Activated CD8-positive, alpha-beta memory T cell treated with anti-CD3 and anti-CD28 coated beads for 4 hours (primary cell): ENCODE results near the gene PHTF1.
"Not testable (repeated sequence)": the region's sequence is repeated elsewhere in the genome, so short reads cannot be mapped to it uniquely, and the experiment has no call there.

Experiments
- DNase-seq, 2 donors: peaks; one replicate each; pipeline ENCODE4 v3.0.0-alpha.2; 2020; ENCODE audit warnings: low read depth in 2 of 2

PHTF1 gene

DNA sequence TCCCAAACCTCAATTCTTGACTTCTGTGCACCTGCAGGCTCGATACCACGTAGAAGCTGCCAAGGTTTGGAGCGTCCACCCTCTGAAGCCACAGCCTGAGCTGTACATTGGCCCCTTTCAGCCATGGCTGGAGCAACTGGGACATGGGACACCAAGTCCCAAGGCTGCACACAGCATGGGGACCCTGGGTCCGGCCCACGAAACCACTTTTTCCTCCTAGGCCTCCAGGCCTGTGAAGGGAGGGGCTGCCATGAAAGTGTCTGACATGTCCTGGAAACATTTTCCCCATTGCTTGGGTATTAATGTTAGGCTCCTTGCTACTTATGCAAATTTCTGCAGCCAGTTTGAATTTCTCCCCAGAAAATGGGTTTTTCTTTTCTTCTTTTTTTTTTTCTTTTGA is 40.7 kb downstream of the PHTF1 start:
- not testable (repeated sequence) for DNase-seq

DNA sequence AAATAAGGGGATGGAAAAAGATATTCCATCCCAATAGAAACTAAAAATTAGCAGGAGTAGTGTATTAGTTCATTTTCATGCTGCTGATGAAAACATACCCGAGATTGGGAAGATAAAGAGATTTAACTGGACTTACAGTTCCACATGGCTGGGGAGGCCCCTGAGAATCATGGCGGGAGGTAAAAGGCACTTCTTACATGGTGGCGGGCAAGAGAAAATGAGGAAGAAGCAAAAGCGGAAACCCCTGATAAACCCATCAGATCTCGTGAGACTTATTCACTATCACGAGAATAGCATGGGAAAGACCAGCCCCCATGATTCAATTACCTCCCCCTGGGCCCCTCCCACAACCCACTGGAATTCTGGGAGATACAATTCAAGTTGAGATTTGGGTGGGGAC is 41.8 kb downstream of the PHTF1 start:
- not testable (repeated sequence) for DNase-seq

DNA sequence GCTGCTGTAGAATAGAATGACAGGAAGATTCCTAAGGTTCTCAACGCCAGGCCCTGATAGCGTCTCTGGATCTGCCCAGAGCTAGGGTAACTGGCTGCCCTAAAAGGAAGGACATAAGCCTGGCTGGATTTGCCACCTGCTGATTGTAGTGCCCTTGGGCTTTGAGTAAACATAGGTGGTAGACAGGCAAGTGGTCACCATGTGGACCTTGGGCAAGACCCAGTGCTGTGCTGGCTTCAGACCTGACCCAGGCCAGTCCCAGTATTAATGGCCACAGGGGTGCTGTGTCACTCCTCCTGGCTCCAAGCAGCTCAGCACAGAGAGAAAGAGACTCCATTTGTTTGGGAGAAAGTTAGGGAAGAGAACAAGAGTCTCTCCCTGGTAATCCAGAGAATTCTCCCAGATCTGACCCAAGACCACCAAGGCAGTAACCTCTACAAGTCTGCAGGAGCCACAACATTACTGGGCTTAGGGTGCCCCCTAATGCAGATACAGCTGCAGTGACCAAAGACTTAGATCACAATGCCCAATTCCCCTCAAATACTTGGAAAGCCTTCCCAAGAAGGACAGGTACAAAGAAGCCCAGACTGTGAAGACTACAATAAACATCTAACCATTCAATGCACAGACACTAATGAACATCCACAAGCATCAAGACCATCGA is 44.5 kb downstream of the PHTF1 start:
- no peak for DNase-seq

DNA sequence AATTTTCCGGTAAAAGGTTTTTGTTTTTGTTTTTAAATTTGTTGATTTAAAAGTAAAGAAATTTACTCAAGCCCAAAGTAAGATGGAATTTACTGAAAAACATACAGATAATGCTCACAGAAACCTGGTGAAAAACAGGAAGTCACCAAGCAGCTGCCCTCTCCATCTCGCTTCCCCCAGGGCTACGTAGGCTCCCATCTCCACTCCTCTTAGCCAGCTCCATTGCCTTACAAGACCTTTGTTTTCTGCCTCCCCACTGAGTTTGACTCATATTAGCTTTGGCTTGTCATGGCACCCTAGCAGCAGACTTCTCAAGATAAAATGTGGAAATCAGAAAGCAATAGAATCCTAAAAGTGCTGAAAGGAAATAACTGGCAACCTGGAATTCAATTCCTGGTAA is 57.9 kb downstream of the PHTF1 start:
- DNase-seq: no peak

DNA sequence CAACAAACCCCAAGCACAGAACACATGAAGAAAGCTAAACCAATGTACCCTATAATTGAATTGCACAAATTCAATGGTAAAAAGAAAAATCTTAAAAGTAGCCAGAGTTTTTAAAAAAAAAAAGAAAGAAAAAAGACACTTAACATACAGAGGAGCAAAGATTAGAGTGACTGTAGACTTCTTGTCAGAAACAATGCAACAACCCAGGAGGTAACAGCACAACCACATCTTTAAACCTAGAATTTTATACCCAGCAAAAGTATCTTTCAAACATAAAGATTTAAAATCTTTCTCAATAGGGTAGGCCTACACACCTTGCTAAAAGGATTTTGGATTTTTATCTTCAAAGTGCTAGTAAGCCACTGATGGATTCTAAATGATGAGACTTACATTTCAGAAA is 64.4 kb downstream of the PHTF1 start:
- no peak for DNase-seq

DNA sequence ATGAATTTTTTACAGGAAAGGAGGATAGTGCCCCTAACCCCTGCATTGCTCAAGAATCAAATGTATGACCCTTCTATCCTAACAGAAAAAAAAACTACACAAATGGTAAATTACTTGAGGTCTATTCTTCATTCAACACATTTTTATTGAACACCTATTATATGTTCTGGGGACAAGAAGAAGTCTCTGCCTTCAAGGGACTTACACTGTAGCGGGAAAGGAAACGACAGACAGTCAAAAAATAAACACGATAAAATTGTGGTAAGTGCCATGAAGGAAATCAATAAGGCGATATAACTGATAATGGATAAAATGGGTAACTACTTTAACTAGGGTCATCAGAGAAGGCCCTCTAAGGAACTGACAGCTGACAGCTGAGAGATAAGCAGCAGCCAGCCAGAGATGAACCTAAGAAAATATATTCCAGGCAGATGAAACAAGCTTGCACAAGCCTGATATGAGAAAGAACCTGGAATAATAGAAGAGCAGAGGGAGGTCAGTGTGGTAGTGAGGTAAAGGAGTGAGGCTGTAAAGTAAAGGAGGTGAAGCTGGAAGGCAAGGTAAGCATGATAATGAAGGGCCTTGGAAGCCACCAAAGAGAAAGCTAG is 66.4 kb downstream of the PHTF1 start:
- DNase-seq: no peak

- DNase-seq: no peak
These were observed 66.9 kb downstream of the PHTF1 start for GRCh38 chr1:113692342-113692741.

GRCh38 chr1:113691184-113691583 is 68.1 kb downstream of the PHTF1 start:
- DNase-seq: no peak

DNA sequence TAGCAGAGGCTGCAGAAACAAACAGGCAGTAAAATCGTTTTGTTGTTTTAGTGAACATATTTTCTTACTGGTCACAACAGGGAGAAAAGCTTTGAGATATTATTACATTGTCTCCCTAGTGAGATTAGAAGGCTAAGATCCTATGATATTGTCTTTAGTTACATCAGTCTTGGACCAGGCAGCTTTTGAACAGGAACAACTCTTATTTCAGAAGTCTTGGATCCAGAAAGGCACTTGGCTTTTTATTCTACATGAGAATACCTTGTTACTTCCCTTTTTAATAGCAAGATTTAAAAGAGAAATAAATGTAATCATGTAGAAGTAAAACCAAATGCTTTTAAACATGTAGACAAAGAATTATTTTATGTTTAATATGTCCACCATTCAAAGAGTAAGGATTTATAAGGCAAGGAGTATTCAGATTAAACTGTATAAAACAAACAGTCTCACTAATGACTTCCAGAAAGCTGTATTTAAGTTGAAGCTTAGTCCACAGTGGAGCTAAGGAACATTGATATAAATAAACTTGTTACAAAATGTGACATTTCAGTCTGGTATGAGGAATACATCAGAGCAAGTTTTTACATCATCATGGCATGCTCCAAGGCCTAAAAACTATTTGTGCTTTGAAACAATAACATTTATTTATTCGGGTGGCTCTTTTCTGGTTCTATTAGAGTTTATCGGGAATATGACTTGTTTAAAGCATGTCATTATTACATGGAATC is 72.2 kb downstream of the PHTF1 start:
- DNase-seq: no peak

- DNase-seq: no peak
These were observed 75.1 kb downstream of the PHTF1 start for GRCh38 chr1:113684153-113684541.

GRCh38 chr1:113683384-113684152 is 75.7 kb downstream of the PHTF1 start:
- DNase-seq: no peak

DNA sequence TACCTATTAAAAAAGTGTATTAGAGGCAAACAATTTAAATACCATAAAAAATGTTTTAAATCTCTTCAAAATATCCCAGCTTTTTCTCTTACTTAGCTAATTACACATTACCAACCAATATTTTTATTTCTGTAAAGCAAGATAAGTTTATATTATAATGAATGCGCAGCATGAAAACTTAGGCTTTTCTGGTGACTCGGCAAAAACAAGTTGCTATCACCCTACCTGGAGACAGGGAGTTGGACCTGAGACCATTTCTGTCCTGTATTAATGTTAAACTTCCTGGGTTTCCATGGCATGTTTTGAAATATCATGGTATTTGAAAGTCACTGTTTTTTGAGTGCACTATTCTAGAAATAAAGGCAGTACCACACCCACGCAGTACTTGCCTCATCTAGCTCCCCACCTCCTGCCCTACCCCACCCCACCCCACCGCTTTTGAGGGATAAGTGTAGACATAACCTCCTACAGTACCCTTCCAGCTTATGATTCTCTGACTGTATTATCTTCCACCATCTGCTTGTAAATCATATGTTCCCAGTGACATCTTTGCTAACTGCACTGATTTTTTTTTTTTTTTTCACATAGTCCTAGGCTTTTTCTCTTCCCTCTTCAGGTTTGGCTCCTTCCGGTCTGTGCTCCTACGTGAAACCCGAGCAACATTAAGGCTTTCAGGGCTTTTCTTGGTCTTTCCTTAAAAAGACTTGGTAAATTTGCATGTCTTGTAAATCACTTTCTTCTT is 77.5 kb downstream of the PHTF1 start:
- DNase-seq: no peak

GRCh38 chr1:113678159-113678469 is 81.2 kb downstream of the PHTF1 start:
- DNase-seq: no peak

DNA sequence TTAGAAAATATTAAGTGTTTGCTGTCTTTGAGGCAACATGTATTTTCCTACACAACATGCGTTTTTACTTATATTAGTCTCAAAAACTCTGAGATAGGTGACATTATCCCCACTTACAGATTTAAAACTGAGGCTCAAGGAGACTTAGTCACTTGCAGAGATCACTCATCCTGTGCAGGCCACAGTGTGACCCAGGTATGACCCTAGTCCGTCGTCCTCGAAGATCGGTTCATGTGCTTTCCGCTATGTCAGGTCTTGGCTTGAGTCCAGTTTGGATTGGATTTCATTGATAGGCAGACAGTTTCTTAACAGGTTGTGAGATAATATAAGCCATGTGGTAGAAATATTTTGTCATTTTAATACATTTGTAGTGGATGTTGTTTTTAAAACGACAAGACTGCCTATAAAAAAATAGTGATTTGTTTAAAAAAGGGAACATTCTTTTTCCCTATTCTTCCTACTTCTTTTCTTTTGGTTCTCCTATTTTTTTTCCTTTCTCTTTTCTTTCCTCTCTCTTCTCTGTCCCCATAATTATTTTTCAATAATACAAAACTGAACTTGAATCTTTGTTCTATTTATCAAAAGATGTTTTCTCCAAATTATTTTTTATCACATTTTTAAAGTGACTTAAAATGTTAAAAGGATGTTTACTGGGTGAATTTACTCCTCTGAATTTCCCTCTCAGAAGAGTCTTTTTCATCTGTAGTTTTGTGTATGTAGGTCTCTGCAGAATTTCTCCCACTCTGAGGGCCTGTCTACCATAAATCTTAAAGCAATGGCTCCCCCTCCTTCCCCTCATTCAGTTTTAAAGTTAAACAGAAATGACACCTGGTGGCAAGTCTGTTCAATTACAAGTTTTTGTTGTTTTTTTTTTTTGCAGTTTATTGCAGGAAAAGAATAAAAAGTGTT is 81.8 kb downstream of the PHTF1 start:
- DNase-seq: no peak

DNA sequence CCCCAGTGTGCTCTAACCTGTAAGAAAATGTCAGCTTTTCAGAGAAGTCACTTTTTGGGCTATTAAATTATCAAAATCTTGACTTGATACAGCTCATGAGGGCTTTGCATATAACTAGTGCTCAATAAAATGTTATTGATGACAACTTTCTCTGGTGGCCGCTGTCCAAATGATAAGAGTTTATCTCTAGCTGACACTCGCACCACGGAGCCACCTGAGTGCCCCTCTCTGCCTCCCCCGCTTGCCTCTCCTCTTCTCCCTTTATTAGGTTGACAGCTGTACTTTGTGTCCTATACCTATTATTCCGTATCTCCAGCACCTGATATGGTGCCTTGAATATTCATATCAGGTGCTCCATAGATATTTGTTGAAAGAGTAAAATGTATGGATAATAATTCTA is 82.8 kb downstream of the PHTF1 start:
- DNase-seq: no peak

DNA sequence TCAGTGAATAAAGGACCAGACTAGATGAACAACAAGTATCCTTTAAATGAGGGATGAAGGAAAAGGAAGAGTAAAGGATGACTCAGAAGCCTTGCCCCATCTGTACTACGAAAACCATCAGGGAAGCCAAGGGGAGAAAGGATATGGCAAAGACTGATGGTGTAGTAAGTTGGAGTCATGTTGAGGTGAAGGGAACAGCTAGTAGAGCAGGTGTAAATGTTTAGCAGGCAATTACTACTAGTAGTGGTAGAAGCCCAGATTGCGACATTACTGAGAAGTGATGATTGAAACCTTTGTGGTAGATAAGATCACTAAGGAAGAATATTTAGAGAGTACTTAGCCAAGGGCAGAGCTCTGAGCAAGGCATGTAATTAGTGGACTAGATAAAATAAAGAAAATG is 84.0 kb downstream of the PHTF1 start:
- DNase-seq: no peak

GRCh38 chr1:113674591-113674990 is 84.7 kb downstream of the PHTF1 start:
- DNase-seq: no peak

DNA sequence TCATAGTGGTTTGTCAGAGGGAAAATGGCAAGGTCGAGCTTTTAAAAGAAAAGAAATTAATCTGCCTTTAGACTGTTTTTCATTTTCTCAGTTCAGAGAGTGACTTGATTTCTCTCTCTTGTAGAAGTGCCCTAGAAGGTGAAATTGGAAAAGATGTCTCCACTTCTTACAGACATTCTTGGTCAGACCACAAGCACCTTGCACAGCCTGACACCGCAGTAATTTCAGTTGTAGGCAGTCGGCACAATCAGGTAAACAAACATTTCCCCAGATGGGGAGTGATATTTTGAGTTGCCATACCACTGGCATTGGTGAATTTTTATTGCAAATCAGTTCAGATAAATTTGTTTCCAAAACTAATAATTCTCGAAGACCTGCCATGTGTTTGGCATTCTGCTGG is 86.8 kb downstream of the PHTF1 start:
- DNase-seq: no peak

- DNase-seq: no peak
These were observed 88.6 kb downstream of the PHTF1 start for GRCh38 chr1:113670650-113671049.

DNA sequence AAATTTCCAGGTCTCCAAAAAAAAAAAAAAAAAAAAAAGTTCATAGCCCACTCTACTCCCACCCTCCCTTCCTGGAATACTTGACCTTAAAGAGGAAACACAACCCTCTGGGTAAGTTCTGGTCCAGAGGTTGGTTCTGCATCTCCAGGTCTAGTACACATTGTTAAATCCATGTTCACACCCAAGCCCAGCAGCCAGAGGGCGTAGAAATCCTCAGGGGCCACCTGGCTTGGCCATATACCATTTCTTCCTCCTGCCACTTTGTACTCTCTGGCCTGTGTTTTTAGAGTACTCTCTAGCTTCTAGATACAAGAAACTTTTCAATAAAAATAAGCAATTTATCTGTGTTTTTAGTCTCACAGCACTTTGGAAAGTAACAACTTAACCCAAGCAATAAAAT is 89.3 kb downstream of the PHTF1 start:
- DNase-seq: no peak

- DNase-seq: no peak
These were observed 93.2 kb downstream of the PHTF1 start for GRCh38 chr1:113666126-113666525.
